C4-2B (cell line): ENCODE measurements around the gene CCDC167.

Source experiments
- ZFX ChIP-seq: fragments of 450-650 bp; IDR thresholded peaks from 2 replicates; pipeline ENCODE4 v1.6.1; 2017
- TF ChIP-seq, protein P1 (sequence below): fragments of 450-650 bp; conservative IDR thresholded peaks from 2 replicates; pipeline ENCODE4 v1.5.1; 2017; ENCODE audit warnings: mild to moderate bottlenecking

DNA sequence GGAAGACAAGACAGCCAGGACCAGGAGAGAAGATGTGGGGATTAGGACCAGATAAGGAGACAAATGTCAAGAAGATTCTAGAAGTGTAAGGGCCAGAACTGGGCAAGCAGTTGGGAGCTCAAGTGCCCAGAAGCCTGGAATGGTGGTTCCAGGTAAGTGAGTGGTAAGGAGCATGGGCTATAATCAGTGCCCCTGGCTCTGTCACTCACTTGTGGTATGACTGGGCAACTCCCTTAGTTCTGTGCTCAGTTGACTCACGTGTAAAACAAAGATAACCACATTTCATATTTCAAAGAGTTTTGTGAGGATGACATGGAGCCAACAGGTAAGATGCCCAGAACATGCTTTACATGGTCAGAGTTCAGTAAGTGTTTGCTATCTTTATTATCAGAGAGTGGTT is 11.2 kb downstream of the CCDC167 start:
- TF ChIP-seq, protein P1, sequence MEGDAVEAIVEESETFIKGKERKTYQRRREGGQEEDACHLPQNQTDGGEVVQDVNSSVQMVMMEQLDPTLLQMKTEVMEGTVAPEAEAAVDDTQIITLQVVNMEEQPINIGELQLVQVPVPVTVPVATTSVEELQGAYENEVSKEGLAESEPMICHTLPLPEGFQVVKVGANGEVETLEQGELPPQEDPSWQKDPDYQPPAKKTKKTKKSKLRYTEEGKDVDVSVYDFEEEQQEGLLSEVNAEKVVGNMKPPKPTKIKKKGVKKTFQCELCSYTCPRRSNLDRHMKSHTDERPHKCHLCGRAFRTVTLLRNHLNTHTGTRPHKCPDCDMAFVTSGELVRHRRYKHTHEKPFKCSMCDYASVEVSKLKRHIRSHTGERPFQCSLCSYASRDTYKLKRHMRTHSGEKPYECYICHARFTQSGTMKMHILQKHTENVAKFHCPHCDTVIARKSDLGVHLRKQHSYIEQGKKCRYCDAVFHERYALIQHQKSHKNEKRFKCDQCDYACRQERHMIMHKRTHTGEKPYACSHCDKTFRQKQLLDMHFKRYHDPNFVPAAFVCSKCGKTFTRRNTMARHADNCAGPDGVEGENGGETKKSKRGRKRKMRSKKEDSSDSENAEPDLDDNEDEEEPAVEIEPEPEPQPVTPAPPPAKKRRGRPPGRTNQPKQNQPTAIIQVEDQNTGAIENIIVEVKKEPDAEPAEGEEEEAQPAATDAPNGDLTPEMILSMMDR, result no peak
- TF ChIP-seq ZFX, result no peak
